GM21447 (cell line): ENCODE results near the gene C3orf70.
"Not testable (repeated sequence)": the region's sequence is repeated elsewhere in the genome, so short reads cannot be mapped to it uniquely, and the experiment has no call there.

Source experiments
- ATAC-seq: cut with Tn5 transposase; IDR thresholded peaks from one replicate; pipeline ENCODE4 v1.9.1; 2021; ENCODE audit not compliant: unreplicated experiment

The C3orf70 gene

DNA sequence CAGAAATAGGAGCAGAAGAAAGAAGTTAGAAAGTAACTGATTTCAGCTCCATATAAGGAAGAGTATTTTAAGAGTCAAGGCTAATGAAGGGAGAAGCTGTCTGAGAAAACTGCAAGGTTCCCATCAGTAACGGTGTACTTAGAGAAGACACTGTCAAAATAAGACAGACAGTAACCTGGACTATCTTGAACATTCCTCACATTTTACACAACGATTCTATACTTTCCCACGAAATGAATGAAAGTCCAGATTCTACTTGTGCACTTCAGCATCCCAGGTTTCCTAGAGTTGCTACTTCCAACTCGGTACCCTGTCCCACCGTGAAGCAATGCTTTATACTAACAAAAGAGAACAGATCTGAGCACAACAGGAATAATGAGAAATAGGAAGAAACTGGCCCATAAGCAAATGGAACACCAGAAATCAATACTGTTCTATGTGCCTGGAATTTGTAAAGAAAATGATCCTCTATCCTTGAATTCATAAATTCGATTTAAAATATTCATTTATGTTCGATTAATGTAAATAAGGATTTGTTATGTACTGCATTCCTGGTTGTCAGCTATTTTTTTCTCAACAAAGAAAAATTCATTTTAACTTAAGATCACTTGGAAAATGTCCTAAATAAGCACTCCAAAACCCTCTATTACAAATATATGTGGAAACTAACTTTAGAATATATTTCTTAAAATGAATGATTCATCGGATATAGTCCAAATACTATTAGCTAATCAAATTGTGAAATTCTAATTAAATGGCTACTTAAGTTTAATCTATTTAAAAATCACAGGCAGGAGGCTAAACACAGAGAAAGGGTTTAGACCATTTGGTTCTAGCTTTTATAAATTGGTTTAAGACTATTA, 1.5 kb downstream of the C3orf70 start:
- no peak for ATAC-seq

DNA sequence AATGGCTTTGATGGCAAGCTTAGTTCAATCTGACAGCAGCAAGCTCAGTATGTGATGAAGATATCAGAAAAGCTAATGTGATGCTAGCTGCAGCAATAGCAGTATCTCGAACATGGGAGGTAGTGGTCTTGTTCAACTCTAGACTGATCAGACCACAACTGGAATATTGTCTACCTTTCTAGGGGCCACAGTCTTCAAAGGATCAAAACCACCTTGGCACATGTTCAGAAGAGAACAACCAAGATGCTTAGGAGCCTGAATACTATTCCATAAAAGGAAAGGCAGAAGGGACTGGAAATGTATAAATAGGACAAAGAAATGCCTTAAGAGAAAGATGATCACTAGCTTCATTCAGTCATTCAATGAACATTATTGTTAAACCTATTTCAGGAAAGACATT, 2.3 kb downstream of the C3orf70 start:
- no peak for ATAC-seq

DNA sequence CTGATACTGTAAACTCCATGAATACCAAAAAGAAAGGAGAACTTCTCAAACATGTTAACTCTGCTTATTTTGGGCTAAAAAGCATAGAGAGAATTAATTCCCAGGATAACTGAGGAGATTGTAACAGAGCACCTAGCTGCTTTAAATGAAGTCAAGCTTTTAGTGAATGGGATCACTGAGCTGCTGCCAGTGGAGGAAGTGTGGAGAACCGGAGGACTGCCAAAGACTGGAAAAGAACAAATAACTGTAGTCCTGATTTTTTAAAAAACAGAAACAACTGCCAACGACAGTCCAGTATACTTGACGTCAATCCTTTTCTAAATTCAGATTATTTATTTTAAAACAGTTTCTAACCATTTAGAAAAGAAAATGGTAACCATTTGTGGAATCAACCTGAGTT, 3.3 kb downstream of the C3orf70 start:
- no peak for ATAC-seq

DNA sequence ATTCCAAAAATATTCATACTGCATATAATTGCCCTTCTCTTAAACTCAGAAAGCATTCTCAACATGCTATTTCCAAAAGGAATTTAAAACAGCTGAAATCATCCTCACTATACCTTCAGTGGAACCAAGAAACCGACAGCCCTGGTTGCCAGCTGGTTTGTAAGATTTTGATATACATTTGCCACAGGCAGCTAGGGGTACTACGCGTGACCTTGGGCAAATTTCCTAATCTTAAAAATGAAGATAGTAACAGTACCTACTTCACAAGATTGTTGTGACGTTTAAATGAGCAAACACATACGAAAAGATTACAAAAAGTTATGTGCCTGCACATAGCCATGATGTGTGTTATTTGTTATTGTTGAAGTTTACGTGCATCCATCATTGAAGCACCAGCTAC, 7.3 kb downstream of the C3orf70 start:
- no peak for ATAC-seq

DNA sequence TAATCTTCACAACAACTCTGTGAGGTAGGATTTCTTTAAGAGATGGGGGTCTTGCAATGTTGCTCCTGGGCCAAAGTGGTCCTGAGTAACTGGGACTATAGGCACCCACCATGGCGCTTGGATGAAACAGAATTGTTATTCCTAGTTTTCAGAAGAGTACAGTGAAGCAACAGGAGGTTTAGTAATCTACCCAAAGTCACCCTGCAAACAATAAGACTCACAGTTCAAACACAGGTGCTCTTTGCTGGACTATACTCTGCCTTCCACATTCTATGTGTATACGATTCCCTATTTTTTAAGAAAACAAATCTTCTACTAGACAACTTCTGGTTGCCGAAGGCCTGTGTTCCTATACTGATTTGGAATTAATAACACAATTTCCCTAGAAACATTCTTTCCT, 8.1 kb downstream of the C3orf70 start:
- no peak for ATAC-seq

DNA sequence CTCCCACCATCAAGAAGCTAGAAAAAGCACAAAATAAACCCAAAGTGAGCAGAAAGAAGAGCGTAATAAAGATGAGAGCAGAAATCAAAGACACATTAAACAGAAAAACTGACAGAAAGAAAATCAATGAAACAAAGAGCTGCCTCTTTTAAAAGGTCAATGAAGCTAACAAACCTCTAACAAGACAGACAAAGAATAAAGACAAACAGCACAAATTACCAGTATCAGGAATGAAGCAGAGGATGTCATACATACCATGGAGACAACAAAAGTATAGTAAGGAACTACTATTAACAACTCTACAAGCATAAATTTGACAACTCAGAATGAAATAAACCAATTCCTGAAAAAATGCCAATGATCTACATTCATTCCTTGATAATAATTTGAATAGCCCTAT, 15.0 kb downstream of the C3orf70 start:
- ATAC-seq = no peak

DNA sequence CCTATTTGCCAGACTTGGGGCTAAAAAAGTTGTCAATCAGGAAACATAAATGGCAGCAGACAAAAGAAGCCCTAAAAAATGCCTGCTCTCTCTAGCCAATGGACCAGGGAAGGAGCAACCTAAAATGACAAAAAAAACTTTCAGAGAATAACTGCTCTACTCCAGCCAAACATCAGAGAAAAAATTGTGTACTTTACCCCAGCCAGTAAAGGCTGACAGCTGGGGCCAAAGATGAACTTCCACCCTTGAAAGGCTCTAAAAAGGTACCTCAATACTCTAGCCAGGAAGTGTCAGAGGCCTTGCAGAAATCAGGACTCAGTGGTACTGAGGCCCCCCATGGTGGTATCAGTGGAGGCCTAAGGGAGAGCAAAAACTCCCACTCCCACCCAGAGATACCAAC, 18.4 kb downstream of the C3orf70 start:
- no peak for ATAC-seq

DNA sequence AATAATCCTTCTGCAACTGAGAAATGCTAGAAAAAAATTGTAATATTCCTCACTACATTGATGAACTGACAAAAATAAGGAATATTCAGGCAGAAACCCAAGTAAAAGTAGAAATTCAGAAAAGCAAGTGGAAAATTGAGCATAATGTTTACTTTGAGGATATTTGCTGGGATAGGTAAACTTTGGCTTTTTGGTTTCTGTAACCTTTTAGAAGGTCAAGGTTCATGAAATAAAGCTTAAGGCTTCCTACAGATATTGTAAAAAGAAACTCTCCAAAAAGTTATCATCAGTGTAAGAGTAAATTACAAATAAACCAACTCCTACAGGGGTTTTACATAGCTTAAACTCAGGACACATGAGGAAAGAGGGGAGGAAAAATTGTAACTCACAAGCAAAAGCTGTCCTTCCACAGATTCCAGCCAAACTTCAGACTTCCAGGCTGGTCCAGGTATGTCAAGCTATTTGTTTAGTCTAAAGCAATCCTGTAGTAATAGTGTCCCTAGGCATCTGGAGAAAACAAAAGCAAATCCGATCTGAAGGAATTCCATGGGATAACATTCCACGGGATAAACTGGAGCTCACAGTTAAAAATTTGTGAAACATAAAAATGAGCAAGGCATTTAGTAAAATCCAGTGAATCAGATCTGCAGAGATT, 21.1 kb downstream of the C3orf70 start:
- no peak for ATAC-seq

- no peak for ATAC-seq
Observed at GRCh38 chr3:185129083-185129482, 23.8 kb downstream of the C3orf70 start.

- no peak for ATAC-seq
Observed at GRCh38 chr3:185126201-185126600, 26.7 kb downstream of the C3orf70 start.

GRCh38 chr3:185120126-185120525, 32.7 kb downstream of the C3orf70 start:
- ATAC-seq = no peak

DNA sequence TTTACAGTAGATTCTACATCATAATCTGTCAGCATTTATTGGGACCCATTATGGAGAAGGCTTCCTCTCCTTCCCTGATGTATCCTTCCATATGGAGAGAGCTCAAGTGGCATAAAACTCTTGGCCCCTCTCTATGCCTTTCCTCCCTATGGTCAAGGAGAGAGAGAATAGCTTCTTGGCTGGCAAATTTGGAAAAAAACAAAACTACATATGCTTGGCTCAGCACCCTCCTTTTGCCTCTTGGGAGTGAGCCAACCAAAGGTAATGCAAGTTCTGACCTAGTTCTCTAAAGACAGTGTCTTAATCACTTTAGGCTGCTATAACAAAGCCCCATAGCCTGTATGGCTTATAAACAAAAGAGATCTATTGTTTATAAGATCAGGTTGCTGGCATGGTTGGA, 37.5 kb downstream of the C3orf70 start:
- ATAC-seq = no peak

DNA sequence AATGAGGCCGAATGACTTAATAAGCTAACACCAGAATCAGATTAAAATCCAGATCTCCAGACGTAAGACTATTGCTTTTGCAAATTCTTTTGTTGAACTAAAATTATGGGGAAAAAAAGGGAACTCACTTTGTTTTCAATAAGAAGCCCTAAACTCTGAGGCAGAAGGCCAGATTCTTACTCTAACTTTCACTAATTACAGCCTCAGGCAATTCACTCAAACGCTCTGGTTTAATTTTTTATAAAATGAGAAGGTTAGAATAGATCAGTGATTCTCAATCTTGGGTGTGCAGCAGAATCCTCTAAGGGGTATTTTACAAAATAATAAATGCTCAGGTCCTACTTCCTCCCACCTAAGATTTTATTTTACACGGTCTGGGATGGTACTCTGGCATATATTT, 38.1 kb downstream of the C3orf70 start:
- no peak for ATAC-seq

DNA sequence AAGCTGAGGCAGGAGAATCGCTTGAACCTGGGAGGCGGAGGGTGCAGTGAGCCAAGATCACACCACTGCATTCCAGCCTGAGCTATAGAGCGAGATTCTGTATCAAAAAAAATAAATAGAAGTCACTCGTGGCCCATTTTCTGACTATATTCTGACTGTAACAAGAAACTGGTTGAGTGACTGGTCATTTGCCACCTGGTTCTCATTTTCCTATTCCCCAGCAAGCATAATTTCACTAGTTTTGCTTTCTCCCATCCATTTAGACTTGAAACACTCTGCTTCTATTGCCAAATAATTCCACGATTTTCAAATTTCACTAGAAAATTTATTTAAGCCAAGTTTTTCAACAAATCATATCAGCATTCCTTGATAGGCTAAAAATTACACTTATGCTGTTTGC, 40.7 kb downstream of the C3orf70 start:
- ATAC-seq = no peak

GRCh38 chr3:185109012-185109411, 43.8 kb downstream of the C3orf70 start:
- not testable (repeated sequence) for ATAC-seq

DNA sequence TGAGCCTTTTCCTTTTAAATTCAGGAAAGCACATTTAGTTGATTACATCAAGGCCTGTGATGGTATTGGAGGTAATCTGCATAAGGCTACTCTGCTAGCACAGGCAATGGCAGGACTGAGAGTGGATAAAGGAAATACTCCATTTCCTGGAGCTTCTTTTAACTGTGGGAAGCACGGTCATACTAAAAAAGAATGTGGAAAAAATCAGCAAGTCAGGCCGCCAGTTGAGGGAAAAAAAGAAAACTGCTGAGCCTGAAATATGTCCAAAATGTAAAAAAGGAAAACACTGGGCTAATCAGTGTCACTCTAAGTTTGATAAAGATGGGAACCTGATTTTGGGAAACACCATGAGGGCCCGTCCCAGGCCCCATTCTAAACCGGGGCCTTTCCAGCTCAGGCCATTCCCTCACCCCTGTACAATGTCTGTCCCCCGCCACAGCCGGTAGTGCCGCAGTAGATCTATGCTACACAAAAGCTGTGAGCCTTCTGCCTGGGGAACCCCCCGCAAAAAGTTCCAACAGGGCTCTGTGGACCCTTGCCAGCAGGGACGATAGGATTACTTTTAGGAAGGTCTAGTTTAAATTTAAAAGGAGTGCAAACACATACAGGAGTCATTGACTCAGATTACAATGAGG, 46.5 kb downstream of the C3orf70 start:
- ATAC-seq = not testable (repeated sequence)

- no peak for ATAC-seq
Observed at GRCh38 chr3:185103359-185104127, 49.3 kb downstream of the C3orf70 start.

DNA sequence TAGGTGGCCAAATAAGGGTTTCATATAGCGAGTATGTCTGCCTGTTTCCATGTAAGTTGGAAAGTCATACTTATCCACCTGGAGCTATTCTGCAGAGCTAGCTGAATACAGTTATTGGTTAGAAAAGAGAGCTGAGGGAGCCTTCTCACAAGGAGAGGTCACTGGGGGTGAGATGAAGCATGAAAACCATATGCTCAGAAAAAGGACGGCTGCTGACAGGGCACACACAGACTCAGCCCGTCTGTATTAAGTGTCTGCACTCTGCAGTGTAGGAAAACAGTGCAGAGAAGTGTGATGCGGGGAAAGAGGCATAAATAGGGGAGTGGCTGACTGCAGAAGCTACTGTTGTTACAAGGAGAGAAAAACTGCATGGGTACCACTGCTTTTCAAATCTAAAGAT, 58.2 kb downstream of the C3orf70 start:
- ATAC-seq = no peak

DNA sequence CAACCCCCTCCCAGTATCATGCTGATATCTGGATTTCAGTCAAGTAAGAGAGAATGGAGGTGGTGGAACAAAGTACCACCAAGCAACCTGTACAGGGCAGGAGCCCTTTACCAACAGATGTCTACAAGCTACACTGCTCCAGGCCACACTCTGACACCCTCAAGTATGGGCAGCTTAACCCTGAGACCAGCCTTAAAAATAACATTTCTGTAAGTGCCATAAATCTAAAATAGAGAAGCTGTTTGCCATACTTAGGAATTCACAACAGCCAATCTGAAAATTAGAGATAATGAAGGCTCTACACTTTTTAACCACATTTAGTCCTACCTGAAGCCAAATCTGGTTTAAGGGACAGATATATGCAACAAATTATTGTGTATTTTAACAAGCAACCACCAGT, 59.7 kb downstream of the C3orf70 start:
- no peak for ATAC-seq

DNA sequence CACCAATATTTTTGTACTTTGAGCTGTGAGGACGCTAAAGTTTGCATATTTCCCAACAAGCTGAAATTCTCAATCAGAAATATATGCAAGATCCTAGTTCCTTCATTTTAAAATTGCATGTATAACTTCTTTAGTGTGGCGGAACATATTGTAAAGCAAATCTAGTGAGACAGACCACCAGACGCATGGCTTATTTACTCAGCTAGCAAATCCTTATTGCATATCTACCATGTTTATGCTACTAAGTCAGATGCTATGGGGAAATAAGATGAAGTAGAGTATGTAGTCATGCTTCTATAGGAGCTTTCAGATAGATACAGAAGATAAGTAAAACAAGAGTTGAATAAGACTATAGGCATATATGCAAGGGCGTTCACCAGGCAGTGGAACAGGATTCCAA, 62.0 kb downstream of the C3orf70 start:
- ATAC-seq = no peak

- ATAC-seq = no peak
Observed at GRCh38 chr3:185089751-185090150, 63.1 kb downstream of the C3orf70 start.
